Fibroblast of the aortic adventitia (primary cell): Measurements from ENCODE around the gene SLC1A5. TPM values are rescaled to one million over a fixed set of nuclear protein-coding genes. Genes with fewer than 3 reads are reported as not detected.
"Not testable (repeated sequence)": the region's sequence is repeated elsewhere in the genome, so short reads cannot be mapped to it uniquely, and the experiment has no call there.

Experiments used
- DNase-seq: peaks from one replicate; pipeline ENCODE4 v3.0.0-alpha.2; 2010; ENCODE audit warnings: low read depth
- H3K4me3 ChIP-seq: 2 replicates; pipeline ENCODE4 v1.5.1; 2011; ENCODE audit warnings: low read depth, mild to moderate bottlenecking, control low read depth, low read length, moderate library complexity
- CTCF ChIP-seq: IDR thresholded peaks from 2 replicates; pipeline ENCODE4 v1.5.1; 2011; ENCODE audit warnings: mild to moderate bottlenecking, low read length, control low read depth, inconsistent platforms; ENCODE audit not compliant: insufficient read depth
- total RNA-seq: library from RNA; depleted of rRNA; stranded (reverse); fragments of >200 nt; gene quantifications from 2 replicates; pipeline ENCODE4 v1.2.3, GENCODE V29; 2012; ENCODE audit warnings: low replicate concordance

Gene SLC1A5
- total RNA-seq, 1 donor, result 158 TPM

GRCh38 chr19:46824890-46825730 lies 36.7 kb upstream of the SLC1A5 start:
- TF ChIP-seq CTCF, result no peak
- no peak for DNase-seq
- H3K4me3 ChIP-seq, result no peak overlapping the region

GRCh38 chr19:46823049-46823448 lies 34.7 kb upstream of the SLC1A5 start:
- H3K4me3 ChIP-seq, result no peak overlapping the region
- DNase-seq, result no peak
- no peak for TF ChIP-seq CTCF

- not testable (repeated sequence) for DNase-seq
Observed at GRCh38 chr19:46822410-46822787, 34.0 kb upstream of the SLC1A5 start.

GRCh38 chr19:46821512-46822409 lies 33.4 kb upstream of the SLC1A5 start:
- DNase-seq, result no peak

More at GRCh38 chr19:46822410-46822787, 34.0 kb upstream of the SLC1A5 start:
- not testable (repeated sequence) for H3K4me3 ChIP-seq

GRCh38 chr19:46818812-46819211 lies 30.4 kb upstream of the SLC1A5 start:
- H3K4me3 ChIP-seq, result no peak overlapping the region
- peak; percentile 38 for DNase-seq
- TF ChIP-seq CTCF, result no peak

More at GRCh38 chr19:46821512-46822409, 33.4 kb upstream of the SLC1A5 start:
- no peak for TF ChIP-seq CTCF
- H3K4me3 ChIP-seq, result no peak overlapping the region

- no peak overlapping the region for H3K4me3 ChIP-seq
- TF ChIP-seq CTCF, result no peak
- DNase-seq, result no peak
Observed at GRCh38 chr19:46815833-46816627, 27.6 kb upstream of the SLC1A5 start.
